ENCODE measurements around the gene SEPTIN6. TPM values are rescaled to one million over a fixed set of nuclear protein-coding genes. Genes with fewer than 3 reads are reported as not detected.
A peak's percentile ranks its signal among the peaks of the same experiment; 100 is the strongest.

The SEPTIN6 gene
- total RNA-seq, 2 experiments from 2014 or later, result 132 to 134 TPM

GRCh38 chrX:119647089-119647488 is 45.9 kb downstream of the SEPTIN6 start:
- peaks cover 44% of the 10 kb centered on the region for H3K4me1 ChIP-seq (ENCODE audit: insufficient read depth, low read length)
- Mint-ChIP-seq H3K4me3 (no peak overlapping the region), H3K27ac (peak overlapping the region; percentile 85), H3K9me3 (no peaks in the 10 kb centered on the region), H3K27me3 (no peaks in the 10 kb centered on the region), H3K36me3 (ENCODE audit: low read depth) (peaks cover 77% of the 10 kb centered on the region), H3K4me1 (ENCODE audit: low read depth) (peaks cover 33% of the 10 kb centered on the region)
- intact Hi-C loops (cut with DNase I, micrococcal nuclease), result no loop called here
- DNase-seq, result no peak
- H3K9me3 ChIP-seq (ENCODE audit: control insufficient read depth in 1 of 2, insufficient read depth in 1 of 2, low read length in 2 of 2), result no peaks in the 10 kb centered on the region
- peak overlapping the region; percentile 29 to 32 for H3K27ac ChIP-seq (ENCODE audit: low read depth in 1 of 2, low read length in 2 of 2)
- no peak overlapping the region for H3K4me3 ChIP-seq (ENCODE audit: low read length)
- no peak for TF ChIP-seq CTCF (IDR thresholded peaks at IDR 0.05)
- H3K27me3 ChIP-seq (ENCODE audit: control insufficient read depth in 1 of 2, insufficient read depth in 2 of 2, low read length in 2 of 2), result no peaks in the 10 kb centered on the region
- ChIA-PET CTCF (interaction anchor here (1.5 to 1.8 kb wide), 2 partner anchors 36 to 83 kb away, joined by 3 to 4 read pairs; no protein-coding TSS in a partner anchor), POLR2A (no interaction called here)
- peaks cover 63% of the 10 kb centered on the region for H3K36me3 ChIP-seq (ENCODE audit: insufficient read depth, low read length)
- ATAC-seq (ENCODE audit: poor library complexity), result no peak

- Mint-ChIP-seq H3K27ac (peak overlapping the region; percentile 72), H3K4me3 (no peak overlapping the region), H3K9me3 (no peaks in the 10 kb centered on the region), H3K27me3 (no peaks in the 10 kb centered on the region), H3K36me3 (ENCODE audit: low read depth) (peaks cover 78% of the 10 kb centered on the region), H3K4me1 (ENCODE audit: low read depth) (peaks cover 33% of the 10 kb centered on the region)
- Histone ChIP-seq H3K27me3 (ENCODE audit: control insufficient read depth in 1 of 2, insufficient read depth in 2 of 2, low read length in 2 of 2) (no peaks in the 10 kb centered on the region), H3K36me3 (ENCODE audit: insufficient read depth, low read length) (peaks cover 58% of the 10 kb centered on the region), H3K27ac (ENCODE audit: low read depth in 1 of 2, low read length in 2 of 2) (peak overlapping the region in 1 of 2 donors; percentile 29), H3K9me3 (ENCODE audit: control insufficient read depth in 1 of 2, insufficient read depth in 1 of 2, low read length in 2 of 2) (no peaks in the 10 kb centered on the region), H3K4me1 (ENCODE audit: insufficient read depth, low read length) (peaks cover 44% of the 10 kb centered on the region), H3K4me3 (ENCODE audit: low read length) (no peak overlapping the region)
- intact Hi-C loops (cut with DNase I, micrococcal nuclease), result no loop called here
- ChIA-PET CTCF (interaction anchor here (1.8 kb wide), 1 partner anchor 37 kb away, joined by 4 read pairs; no protein-coding TSS in a partner anchor), POLR2A (no interaction called here)
- ATAC-seq (ENCODE audit: poor library complexity), result no peak
- TF ChIP-seq CTCF (IDR thresholded peaks at IDR 0.05), result no peak
- DNase-seq, result peak in 3 of 14 experiments; percentile 26 to 37 (median 31)
These were observed 46.5 kb downstream of the SEPTIN6 start for GRCh38 chrX:119646515-119646914.

GRCh38 chrX:119643696-119644095 is 49.3 kb downstream of the SEPTIN6 start:
- Histone ChIP-seq H3K27me3 (ENCODE audit: control insufficient read depth in 1 of 2, insufficient read depth in 2 of 2, low read length in 2 of 2) (no peaks in the 10 kb centered on the region), H3K27ac (ENCODE audit: low read depth in 1 of 2, low read length in 2 of 2) (no peak overlapping the region), H3K4me3 (ENCODE audit: low read length) (no peak overlapping the region), H3K36me3 (ENCODE audit: insufficient read depth, low read length) (peaks cover 58% of the 10 kb centered on the region), H3K4me1 (ENCODE audit: insufficient read depth, low read length) (peaks cover 29% of the 10 kb centered on the region), H3K9me3 (ENCODE audit: control insufficient read depth in 1 of 2, insufficient read depth in 1 of 2, low read length in 2 of 2) (no peaks in the 10 kb centered on the region)
- peaks cover 31% of the 10 kb centered on the region for H3K4me1 Mint-ChIP-seq (ENCODE audit: low read depth)
- ATAC-seq (ENCODE audit: poor library complexity), result no peak
- intact Hi-C loops (cut with DNase I, micrococcal nuclease), result no loop called here
- no peaks in the 10 kb centered on the region for H3K9me3 Mint-ChIP-seq
- H3K27ac Mint-ChIP-seq, result no peak overlapping the region
- no peak for TF ChIP-seq CTCF (IDR thresholded peaks at IDR 0.05)
- H3K36me3 Mint-ChIP-seq (ENCODE audit: low read depth), result peaks cover 84% of the 10 kb centered on the region
- ChIA-PET CTCF (no interaction called here), POLR2A (no interaction called here)
- H3K4me3 Mint-ChIP-seq, result no peak overlapping the region
- DNase-seq, result no peak
- no peaks in the 10 kb centered on the region for H3K27me3 Mint-ChIP-seq

Small RNAs within 50 kb of the gene (microRNA-seq; reads per million reads assigned to microRNA genes)
- 102 reads per million, percentile 65 among the genes with 10 or more reads in this experiment for gene MIR766 (ENCODE audit: borderline microRNAs expressed, borderline replicate concordance)

Other genes with a start within 250 kb of the SEPTIN6 start
- 100 to 1,000 TPM; 160 to 161 TPM for gene SLC25A5, start 224.7 kb downstream of the SEPTIN6 start, total RNA-seq
- gene STEEP1, start 127.8 kb downstream of the SEPTIN6 start, total RNA-seq, result 10 to 100 TPM; 25.1 to 27.0 TPM
- 100 to 1,000 TPM in 1 of 2 experiments, 10 to 100 TPM in 1; 88.8 to 101 TPM for gene UBE2A, start 118.6 kb downstream of the SEPTIN6 start, total RNA-seq
- gene NKRF, start 86.7 kb downstream of the SEPTIN6 start, total RNA-seq, result 10 to 100 TPM; 16.4 to 16.5 TPM
- gene SOWAHD, start 65.4 kb upstream of the SEPTIN6 start, total RNA-seq, result under 1 TPM; 0.25 to 0.44 TPM
- gene RPL39, start 98.5 kb upstream of the SEPTIN6 start, total RNA-seq, result 1,000 to 10,000 TPM; 3,712 to 3,978 TPM
- gene UPF3B, start 159.8 kb upstream of the SEPTIN6 start, total RNA-seq, result 1 to 10 TPM; 4.7 to 5.7 TPM
- gene RNF113A, start 178.6 kb upstream of the SEPTIN6 start, total RNA-seq, result 10 to 100 TPM; 32.5 to 33.5 TPM
- 10 to 100 TPM; 45.4 to 46.2 TPM for gene NDUFA1, start 178.7 kb upstream of the SEPTIN6 start, total RNA-seq
- not detected for gene AKAP14, start 202.7 kb upstream of the SEPTIN6 start, total RNA-seq